Measurements from ENCODE around the gene FREM1.

The FREM1 gene

DNA sequence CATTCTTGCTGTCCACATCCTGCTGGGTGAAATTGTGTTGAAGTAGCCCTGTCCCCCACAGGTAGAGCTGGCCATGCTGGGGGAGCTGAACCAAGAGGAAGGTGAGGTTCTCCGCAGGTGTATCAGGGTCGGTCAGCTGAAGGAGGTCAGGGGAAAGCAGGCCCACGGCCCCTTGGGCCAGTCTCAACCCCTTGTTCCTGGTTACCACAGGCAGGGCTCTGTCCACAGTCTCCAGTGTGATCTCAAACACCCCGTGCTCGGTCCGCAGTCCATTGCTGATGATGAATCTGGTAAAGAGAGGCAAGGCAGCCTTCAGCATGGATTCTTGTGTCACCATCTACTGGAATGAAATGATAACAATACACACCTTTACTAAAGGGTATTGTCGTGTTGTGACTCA is 134.3 kb downstream of the FREM1 start:
- no peak overlapping the region for H3K4me3 ChIP-seq (replicated peaks; ENCODE audit: low read depth, low read length)
- no peaks in the 10 kb centered on the region for H3K27me3 ChIP-seq (replicated peaks; ENCODE audit: control insufficient read depth, insufficient read depth, low read length)
- TF ChIP-seq CTCF (IDR thresholded peaks at IDR 0.05; ENCODE audit: insufficient read depth, low read length, poor library complexity, severe bottlenecking): no peak
- H3K36me3 ChIP-seq (ENCODE audit: control insufficient read depth, insufficient read depth, low read length): no peaks in the 10 kb centered on the region
- DNase-seq (ENCODE audit: extremely low read depth, insufficient read length): no peak

DNA sequence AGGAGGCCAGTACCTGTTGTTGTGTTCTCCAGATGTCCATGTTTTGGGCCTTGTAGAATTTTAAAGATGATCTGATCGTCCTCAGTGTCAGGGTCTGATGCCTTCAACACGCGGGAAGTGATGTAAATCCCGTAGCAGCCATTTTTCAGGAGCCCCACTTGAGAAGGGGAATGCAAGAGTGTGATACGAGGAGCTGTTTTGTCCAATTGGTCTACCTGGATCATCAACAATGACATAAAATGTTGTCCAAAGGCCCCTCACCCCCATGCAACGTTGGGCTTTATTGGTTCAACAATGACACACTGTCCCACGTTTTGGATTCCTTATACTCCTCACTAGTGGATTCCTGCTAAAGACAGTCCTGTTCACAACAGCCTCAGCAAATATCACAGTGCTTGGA is 139.6 kb downstream of the FREM1 start:
- Histone ChIP-seq H3K36me3 (ENCODE audit: control insufficient read depth, insufficient read depth, low read length) (no peaks in the 10 kb centered on the region), H3K4me3 (replicated peaks; ENCODE audit: low read depth, low read length) (no peak overlapping the region), H3K27me3 (replicated peaks; ENCODE audit: control insufficient read depth, insufficient read depth, low read length) (no peaks in the 10 kb centered on the region)
- TF ChIP-seq CTCF (IDR thresholded peaks at IDR 0.05; ENCODE audit: insufficient read depth, low read length, poor library complexity, severe bottlenecking): no peak
- DNase-seq (ENCODE audit: extremely low read depth, insufficient read length): no peak

DNA sequence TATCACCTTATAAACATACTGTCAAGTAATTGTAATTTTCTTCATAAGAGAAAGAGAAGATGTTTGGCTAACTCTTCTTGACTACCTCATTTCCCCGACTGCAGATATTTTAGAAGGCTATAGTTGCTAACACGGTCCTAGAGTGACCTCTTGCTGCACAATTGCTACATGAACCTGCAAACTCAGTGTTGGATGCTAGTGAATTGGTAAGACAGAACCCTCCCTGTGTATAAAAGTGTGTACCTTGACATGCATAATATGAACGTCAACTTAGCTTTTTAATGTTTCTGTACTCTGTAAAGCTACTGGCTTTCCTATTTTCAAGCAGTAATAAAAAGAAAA is 141.0 kb downstream of the FREM1 start:
- no peak overlapping the region for H3K4me3 ChIP-seq (replicated peaks; ENCODE audit: low read depth, low read length)
- no peaks in the 10 kb centered on the region for H3K36me3 ChIP-seq (ENCODE audit: control insufficient read depth, insufficient read depth, low read length)
- peak; percentile 39 for TF ChIP-seq CTCF (IDR thresholded peaks at IDR 0.05; ENCODE audit: insufficient read depth, low read length, poor library complexity, severe bottlenecking)
- H3K27me3 ChIP-seq (replicated peaks; ENCODE audit: control insufficient read depth, insufficient read depth, low read length): no peaks in the 10 kb centered on the region
- no peak for DNase-seq (ENCODE audit: extremely low read depth, insufficient read length)

GRCh38 chr9:14768405-14769229 is 141.6 kb downstream of the FREM1 start:
- H3K4me3 ChIP-seq (replicated peaks; ENCODE audit: low read depth, low read length): no peak overlapping the region
- no peaks in the 10 kb centered on the region for H3K36me3 ChIP-seq (ENCODE audit: control insufficient read depth, insufficient read depth, low read length)
- DNase-seq (ENCODE audit: extremely low read depth, insufficient read length): no peak
- TF ChIP-seq CTCF (IDR thresholded peaks at IDR 0.05; ENCODE audit: insufficient read depth, low read length, poor library complexity, severe bottlenecking): peak; percentile 60
- H3K27me3 ChIP-seq (replicated peaks; ENCODE audit: control insufficient read depth, insufficient read depth, low read length): no peaks in the 10 kb centered on the region

DNA sequence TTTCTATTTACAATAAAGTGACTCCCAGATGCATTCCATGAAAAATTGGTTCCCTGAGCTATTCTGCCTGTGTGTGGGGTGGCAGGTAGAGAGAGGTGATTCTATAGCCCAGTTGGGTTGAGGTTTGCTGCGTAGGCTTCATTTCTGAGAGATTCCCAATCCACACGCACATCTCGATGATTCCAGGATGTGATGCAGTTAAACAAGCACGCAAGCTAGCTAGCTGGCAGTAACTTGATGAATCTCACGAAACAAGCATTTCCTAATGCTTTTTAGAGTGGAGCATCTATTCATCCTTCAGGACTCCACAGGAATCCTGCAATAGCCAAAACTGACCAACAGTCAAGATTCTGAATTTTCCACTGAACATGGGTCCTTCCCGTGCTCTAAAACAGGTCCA is 143.9 kb downstream of the FREM1 start:
- no peak for DNase-seq (ENCODE audit: extremely low read depth, insufficient read length)

More for the DNA sequence above, 143.9 kb downstream of the FREM1 start:
- no peak for TF ChIP-seq CTCF (IDR thresholded peaks at IDR 0.05; ENCODE audit: insufficient read depth, low read length, poor library complexity, severe bottlenecking)
- H3K4me3 ChIP-seq (replicated peaks; ENCODE audit: low read depth, low read length): no peak overlapping the region
- no peaks in the 10 kb centered on the region for H3K27me3 ChIP-seq (replicated peaks; ENCODE audit: control insufficient read depth, insufficient read depth, low read length)
- H3K36me3 ChIP-seq (ENCODE audit: control insufficient read depth, insufficient read depth, low read length): no peaks in the 10 kb centered on the region

All from GM06990 (cell line).